GM12865 (cell line): ENCODE measurements around the gene FAM193B.

Source experiments
- DNase-seq: peaks from one replicate; pipeline ENCODE4 v3.0.0; 2010; ENCODE audit warnings: low read depth
- H3K4me3 ChIP-seq: 2 replicates; pipeline ENCODE4 v1.5.1; 2011; ENCODE audit warnings: mild to moderate bottlenecking, low read depth, low read length, control low read depth
- TF ChIP-seq, protein P1 (sequence below): IDR thresholded peaks from 2 replicates; pipeline ENCODE4 v1.5.1; 2011; ENCODE audit warnings: low read length, control low read depth, low read depth, inconsistent platforms; ENCODE audit not compliant: insufficient read depth; ENCODE audit errors: missing control alignments

Gene FAM193B

DNA sequence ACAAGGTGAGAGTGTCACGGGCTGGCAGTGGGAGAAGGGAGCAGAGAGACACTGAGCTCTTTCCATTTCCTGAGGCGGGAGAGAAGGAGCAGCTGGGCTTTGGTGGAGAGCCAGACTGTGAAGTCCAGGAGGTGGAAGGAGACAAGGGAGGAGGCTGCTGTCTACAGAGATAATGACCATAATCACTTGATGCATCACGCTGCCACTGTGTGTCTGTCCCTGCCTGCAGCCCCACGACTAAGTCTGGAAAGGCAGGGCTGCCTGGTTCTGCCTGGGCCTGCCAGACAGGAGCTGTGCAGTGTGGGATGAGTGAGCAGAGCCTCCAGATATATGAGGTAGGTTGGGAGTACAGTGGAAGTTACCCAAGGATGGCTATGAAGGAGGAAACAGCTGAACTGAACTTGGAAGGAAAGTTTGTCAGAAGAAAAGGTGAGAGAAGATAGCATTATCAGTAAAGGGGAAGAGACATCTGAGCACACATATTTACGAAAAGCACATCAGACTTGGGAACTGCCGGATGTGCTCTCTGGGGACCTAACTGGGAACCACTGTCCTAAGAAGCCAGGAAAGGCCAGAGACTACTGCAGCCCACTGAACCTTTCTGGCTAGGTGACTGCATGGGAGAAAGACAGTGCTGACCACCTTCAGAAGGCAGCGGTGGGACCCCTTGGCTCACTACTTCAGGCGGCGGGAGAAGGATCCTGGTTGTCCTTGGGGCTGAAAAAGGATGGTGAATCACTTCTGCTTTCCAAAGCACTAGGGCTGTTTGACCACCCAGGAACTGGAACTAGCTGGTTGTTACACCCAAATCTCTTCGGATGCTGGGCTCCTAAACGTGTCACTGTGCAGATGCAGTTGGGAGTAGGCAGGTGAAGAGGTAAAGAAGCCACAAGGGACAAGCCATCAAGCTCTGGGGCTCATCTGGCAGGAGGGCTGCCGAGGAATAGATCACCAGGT lies 24.8 kb downstream of the FAM193B start:
- TF ChIP-seq, protein P1, sequence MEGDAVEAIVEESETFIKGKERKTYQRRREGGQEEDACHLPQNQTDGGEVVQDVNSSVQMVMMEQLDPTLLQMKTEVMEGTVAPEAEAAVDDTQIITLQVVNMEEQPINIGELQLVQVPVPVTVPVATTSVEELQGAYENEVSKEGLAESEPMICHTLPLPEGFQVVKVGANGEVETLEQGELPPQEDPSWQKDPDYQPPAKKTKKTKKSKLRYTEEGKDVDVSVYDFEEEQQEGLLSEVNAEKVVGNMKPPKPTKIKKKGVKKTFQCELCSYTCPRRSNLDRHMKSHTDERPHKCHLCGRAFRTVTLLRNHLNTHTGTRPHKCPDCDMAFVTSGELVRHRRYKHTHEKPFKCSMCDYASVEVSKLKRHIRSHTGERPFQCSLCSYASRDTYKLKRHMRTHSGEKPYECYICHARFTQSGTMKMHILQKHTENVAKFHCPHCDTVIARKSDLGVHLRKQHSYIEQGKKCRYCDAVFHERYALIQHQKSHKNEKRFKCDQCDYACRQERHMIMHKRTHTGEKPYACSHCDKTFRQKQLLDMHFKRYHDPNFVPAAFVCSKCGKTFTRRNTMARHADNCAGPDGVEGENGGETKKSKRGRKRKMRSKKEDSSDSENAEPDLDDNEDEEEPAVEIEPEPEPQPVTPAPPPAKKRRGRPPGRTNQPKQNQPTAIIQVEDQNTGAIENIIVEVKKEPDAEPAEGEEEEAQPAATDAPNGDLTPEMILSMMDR, result no peak
- no peak overlapping the region for H3K4me3 ChIP-seq
- no peak for DNase-seq

DNA sequence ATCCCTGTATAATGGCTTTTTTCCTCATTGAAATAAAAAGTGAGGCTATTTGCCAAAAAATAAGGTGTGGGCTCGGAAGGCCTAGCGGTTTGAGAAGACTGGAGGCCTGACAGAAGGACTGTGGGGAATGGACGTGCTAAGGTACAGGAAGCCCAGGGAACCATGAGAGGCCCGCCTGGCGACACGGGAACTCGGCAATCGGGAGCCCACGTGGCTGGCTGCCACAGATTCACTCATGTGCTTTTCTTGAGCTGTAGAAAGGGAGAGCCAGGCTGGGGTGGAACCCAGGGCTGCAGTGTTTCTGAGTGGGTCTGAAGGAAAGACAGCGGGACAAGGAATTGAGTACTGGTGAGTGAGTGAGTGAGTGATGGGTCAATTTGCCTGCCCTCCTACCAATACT lies 25.7 kb downstream of the FAM193B start:
- DNase-seq, result no peak
- TF ChIP-seq, protein P1, result no peak
- no peak overlapping the region for H3K4me3 ChIP-seq

DNA sequence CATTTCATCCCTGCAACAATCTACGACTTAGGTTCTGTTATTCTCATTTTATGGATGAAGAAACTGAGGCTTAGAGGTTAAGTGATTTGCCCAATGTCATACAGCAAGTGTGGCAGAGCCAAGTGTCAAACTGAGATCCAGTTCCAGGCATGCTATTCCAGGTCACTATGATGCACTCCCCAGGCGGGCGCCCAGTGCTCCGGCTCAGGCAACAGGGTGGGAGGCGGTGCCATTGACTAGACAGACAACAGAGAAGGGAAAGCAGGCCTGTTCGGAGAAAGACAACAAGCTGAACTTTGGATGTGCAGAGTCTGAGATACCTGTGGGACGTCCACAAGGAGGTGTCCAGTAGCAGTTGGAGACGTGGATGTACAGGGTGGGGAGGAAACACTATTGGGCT lies 26.8 kb downstream of the FAM193B start:
- no peak overlapping the region for H3K4me3 ChIP-seq
- no peak for DNase-seq
- TF ChIP-seq, protein P1, result no peak

DNA sequence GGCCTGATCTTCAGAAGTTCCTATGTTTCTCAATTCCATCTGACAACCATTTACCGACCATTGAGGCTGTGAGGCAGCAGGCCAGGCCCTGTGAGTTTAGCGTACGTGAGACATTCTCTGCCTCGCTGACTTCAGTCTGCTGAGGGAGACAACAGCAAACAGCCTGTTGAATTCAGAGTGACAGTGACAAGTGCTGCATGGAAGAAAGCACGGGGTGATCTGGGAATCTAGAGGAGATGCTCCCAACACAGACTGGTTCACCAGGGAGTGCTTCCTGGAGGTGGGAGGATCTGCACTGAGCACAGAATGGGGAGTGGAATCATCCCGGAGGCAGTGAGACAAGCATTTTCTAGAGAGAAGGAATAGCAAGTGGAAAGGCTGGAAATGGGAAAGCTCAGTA lies 27.6 kb downstream of the FAM193B start:
- TF ChIP-seq, protein P1, result no peak
- no peak for DNase-seq
- H3K4me3 ChIP-seq, result no peak overlapping the region

DNA sequence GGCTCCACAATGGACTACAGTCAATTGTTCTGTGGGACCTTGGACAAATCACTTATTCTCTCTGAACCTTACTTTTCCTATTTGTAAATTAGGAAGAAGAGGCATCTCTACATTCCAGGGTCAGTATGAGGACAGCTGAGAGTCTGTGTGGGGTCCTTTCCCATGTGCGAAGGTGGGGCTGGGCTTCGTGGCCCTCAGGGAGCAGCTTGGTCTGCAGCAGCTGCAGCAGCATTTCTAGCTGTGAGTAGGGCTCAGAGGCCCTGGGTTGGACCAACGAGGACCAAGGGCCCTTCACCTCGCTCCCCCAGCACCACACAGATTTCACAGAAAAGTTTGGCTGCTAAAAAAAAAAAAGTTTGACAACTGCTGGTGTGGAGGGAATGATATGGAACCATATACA lies 28.2 kb downstream of the FAM193B start:
- TF ChIP-seq, protein P1, result no peak

DNA sequence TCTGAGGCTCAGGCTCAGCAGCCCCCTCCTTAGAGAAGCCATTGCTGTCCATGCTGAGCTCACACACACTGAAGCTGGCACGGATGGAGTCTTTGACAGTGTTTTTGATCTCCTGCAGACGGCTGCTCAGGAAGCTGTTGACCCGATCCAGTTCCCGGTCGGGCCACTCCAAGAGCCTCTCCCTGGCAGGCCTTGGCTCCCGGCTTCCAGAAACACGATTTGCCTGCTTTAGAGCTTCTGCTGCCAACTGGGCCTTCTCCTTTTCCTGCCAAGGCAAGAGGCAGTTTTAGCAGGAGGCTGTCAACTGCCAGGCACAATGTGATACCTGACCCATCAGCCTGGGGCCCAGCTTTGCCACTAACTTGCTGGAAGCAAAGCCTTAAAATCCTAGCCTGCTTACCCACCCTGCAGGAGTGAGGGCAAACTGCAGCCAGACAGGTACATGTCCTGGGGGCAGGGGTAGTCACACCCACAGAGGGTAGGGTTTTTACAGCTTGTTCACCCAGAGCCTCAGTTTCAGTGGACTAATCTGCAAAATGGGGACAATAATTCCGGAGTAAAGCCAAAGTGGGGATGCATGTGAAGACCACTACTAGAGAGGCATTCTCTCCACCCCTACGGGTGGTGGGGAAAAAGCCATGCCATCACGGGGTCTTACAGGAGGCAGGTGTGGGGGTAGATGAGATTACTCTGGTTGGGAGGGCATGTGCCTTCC lies 29.3 kb downstream of the FAM193B start:
- no peak for DNase-seq
- H3K4me3 ChIP-seq, result no peak overlapping the region
- TF ChIP-seq, protein P1, result no peak

More for the DNA sequence above, 28.2 kb downstream of the FAM193B start:
- no peak overlapping the region for H3K4me3 ChIP-seq
- no peak for DNase-seq

DNA sequence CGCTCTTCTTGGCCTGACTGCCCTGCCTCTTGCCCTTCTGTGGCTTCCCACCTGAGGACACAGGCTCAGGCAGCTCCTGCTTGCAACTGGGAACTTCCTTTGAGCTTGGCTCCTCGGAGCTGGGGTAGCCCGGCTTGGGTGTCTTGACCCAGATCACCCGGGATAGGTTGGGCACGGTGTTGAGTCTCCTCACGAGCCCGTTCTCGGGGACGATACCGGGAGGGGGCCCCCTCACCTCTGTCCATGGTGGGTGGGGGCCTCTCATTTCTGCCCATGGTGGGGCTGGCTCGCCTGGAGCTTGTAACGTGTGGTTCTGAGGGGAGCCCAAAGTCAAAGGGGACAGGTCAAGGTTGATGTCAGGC lies 29.8 kb downstream of the FAM193B start:
- DNase-seq, result no peak
- H3K4me3 ChIP-seq, result no peak overlapping the region
- TF ChIP-seq, protein P1, result no peak
